Adrenal gland (tissue), 12 donors: ENCODE results near the gene TACC2. TPM values are rescaled to one million over a fixed set of nuclear protein-coding genes. Genes with fewer than 3 reads are reported as not detected.

Experiments used
- DNase-seq, 7 donors: peaks; one replicate each; pipeline ENCODE4 v3.0.0-alpha.2; 2019 to 2020
- H3K27ac ChIP-seq, 5 donors: fragments of 200-600 bp; sonication (generic) in 4 of 5; 1 replicate in 3 of 5; 2 replicates in 2 of 5; pipeline versions ENCODE4 v1.5.1 to v1.8.0; 2016 to 2020; ENCODE audit warnings: mild to moderate bottlenecking in 1 of 5
- H3K27me3 ChIP-seq: fragments of 200-600 bp; 2 replicates; pipeline ENCODE4 v1.8.0; 2021
- H3K36me3 ChIP-seq, 2 donors: fragments of 200-600 bp; replicated peaks in 1 of 2; 1 replicate in 1 of 2; 2 replicates in 1 of 2; pipeline versions ENCODE4 v1.5.1 to v1.8.0; 2018 to 2022
- H3K4me1 ChIP-seq, 2 donors: fragments of 200-600 bp; replicated peaks in 1 of 2; 1 replicate in 1 of 2; 2 replicates in 1 of 2; pipeline versions ENCODE4 v1.5.1 to v1.8.0; 2018 to 2021
- H3K4me3 ChIP-seq, 4 donors: fragments of 200-600 bp; sonication (generic) in 3 of 4; one replicate each; pipeline ENCODE4 v1.5.1; 2016 to 2018
- H3K9me3 ChIP-seq, 3 donors: fragments of 200-600 bp; sonication (generic) in 1 of 3; replicated peaks in 1 of 3; 1 replicate in 2 of 3; 2 replicates in 1 of 3; pipeline versions ENCODE4 v1.5.1 to v1.8.0; 2016 to 2021
- POLR2A ChIP-seq, 2 donors: fragments of 450-650 bp; IDR thresholded peaks; one replicate each; pipeline ENCODE4 v1.6.1; 2017; ENCODE audit warnings: antibody characterized with exemption in 2 of 2, mild to moderate bottlenecking in 2 of 2, moderate library complexity in 1 of 2
- WGBS, 4 donors: extraction: QIAGEN DNeasy Blood & Tissue Kit in 2 of 4; methylation state at CpG; one replicate each; pipeline versions ENCODE4 v1.1.5 to v1.1.7; 2013 to 2017; 5-methylcytosine and 5-hydroxymethylcytosine counted together
- intact Hi-C, 2 donors: fragments of 100-400 bp; cut with DNase I; formaldehyde crosslinking; loops; one replicate each; pipeline versions ENCODE4 v1.14.1 to v1.15.0; 2022 to 2023
- polyA plus RNA-seq, 3 donors: library from polyadenylated mRNA; stranded (reverse); fragments of 200-250 nt in 2 of 3; fragments of 350-450 nt in 1 of 3; fragmentation: Illumina TruSeq in 1 of 3; extraction: RNeasy Lipid Tissue Mini Kit (QIAGEN cat#74804) in 1 of 3; gene quantifications; one replicate each; pipeline ENCODE4 v1.2.3, GENCODE V29; 2013 to 2014
- total RNA-seq, 9 donors: library from RNA; depleted of rRNA in 4 of 9; stranded (reverse); fragments of >200 nt in 4 of 9; fragments of 120-200 nt in 1 of 9; fragmentation: NEBNext Ultra II Directional in 1 of 9; extraction: Animal tissue kit (Norgen Biotek cat#: 25700) in 1 of 9; gene quantifications; one replicate each; pipeline versions ENCODE4 v1.1.0 to v1.2.4, GENCODE V29; 2013 to 2023
- TF ChIP-seq, protein P1 (sequence below), 6 experiments: fragments of 450-650 bp in 4 of 6; fragments of 200-600 bp in 2 of 6; sonication (generic) in 1 of 6; IDR thresholded peaks; 1 replicate in 5 of 6; 2 replicates in 1 of 6; pipeline versions ENCODE4 v1.5.1 to v1.8.0; 2016 to 2021; ENCODE audit warnings: antibody characterized with exemption in 6 of 6, mild to moderate bottlenecking in 2 of 6, moderate library complexity in 1 of 6
- donor health status: healthy with polysubstance abuse.
- donor health status: Bipolar disorder and iron deficiency.
- donor health status: DM: yes; HTN: yes; CAD: no.
- donor health status: DM: no; HTN: no; CAD: no.
- donor health status: DM: no; HTN: no; CAD: no.
- donor health status: DM: yes; HTN: yes; CAD: no.

TACC2 gene
- total and polyA plus RNA-seq, 12 donors: 11.3 to 45.7 (median 26.3) TPM

DNA sequence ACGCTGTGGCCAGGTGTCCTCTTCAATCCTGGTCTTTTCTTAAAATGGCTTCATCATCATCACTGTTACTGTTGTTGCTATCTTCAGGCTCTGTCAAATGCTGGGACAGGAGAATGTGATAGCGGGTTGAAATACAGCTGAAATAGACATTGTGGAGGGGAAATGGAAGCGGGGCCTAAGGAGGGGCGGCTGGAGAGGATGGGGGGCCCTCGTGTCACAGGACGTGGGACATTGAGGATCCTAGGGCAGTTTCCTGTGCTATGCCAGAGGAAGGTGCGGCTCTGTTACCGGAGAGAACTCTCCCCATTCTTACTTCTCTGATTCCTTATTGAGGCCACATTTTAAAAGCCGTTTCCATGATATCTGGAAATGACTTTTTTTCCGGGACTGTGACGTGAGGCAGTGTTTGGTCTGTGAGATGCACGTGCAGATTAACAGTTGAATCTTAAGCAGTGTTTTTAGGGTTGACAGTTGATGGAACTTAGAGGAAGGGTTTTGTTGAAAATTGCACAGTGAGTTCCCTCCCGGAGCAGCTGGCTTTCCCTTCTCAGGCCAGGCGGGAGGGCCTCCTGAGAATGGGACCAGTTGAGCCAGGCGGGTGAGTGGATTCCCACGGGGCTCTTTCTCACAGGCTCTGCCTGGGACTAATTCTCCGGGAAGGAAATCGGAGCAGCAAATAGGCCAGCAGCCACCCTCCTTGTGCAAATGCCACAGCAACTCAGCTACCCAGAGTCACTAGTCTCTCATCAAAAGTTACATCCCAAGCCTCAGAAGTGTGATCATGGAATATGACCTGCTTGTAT, 125.2 kb downstream of the TACC2 start:
- DNase-seq: peak in 6 of 7 donors; percentile 23 to 60 (median 37)
- Histone ChIP-seq H3K27me3 (no peaks in the 10 kb centered on the region), H3K4me3 (peak overlapping the region in 2 of 4 donors; percentile 60 to 84), H3K9me3 (no peaks in the 10 kb centered on the region), H3K4me1 (peaks cover 6 to 26% of the 10 kb centered on the region in 2 donors), H3K36me3 (no peaks in the 10 kb centered on the region), H3K27ac (peak overlapping the region; percentile 90 to 99 (median 97))
- WGBS, 4 donors: 22 to 37% (median 30%) methylated on average over 16 to 18 of the region's 18 CpGs
- intact Hi-C loops: no loop called here
- no peak for TF ChIP-seq POLR2A (IDR thresholded peaks at IDR 0.05)
- TF ChIP-seq, protein P1, sequence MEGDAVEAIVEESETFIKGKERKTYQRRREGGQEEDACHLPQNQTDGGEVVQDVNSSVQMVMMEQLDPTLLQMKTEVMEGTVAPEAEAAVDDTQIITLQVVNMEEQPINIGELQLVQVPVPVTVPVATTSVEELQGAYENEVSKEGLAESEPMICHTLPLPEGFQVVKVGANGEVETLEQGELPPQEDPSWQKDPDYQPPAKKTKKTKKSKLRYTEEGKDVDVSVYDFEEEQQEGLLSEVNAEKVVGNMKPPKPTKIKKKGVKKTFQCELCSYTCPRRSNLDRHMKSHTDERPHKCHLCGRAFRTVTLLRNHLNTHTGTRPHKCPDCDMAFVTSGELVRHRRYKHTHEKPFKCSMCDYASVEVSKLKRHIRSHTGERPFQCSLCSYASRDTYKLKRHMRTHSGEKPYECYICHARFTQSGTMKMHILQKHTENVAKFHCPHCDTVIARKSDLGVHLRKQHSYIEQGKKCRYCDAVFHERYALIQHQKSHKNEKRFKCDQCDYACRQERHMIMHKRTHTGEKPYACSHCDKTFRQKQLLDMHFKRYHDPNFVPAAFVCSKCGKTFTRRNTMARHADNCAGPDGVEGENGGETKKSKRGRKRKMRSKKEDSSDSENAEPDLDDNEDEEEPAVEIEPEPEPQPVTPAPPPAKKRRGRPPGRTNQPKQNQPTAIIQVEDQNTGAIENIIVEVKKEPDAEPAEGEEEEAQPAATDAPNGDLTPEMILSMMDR (IDR thresholded peaks at IDR 0.05): no peak

DNA sequence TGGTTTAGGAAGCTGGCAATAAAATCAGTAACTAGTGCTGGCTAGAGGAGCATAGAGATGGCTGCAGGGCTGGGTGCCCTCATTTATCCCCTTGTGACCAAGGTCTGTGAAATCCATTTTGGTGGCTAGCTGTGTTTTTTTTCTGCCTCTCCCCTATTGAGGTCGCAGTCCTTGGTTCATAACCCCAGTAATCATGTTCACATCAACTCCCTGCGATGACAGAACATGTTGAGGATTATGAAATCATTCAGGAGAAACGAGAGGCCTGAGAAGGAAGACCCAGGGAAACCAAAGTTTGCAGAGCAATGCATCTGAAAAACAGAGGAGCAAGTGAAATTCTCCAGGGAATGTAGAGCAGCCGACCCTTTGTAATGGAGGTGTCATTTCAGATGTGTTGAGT, 126.9 kb downstream of the TACC2 start:
- intact Hi-C loops: no loop called here
- WGBS, 4 donors: 33 to 43% (median 38%) methylated on average over 4 of the region's 4 CpGs
- TF ChIP-seq, protein P1 (IDR thresholded peaks at IDR 0.05): no peak
- TF ChIP-seq POLR2A (IDR thresholded peaks at IDR 0.05): no peak

DNA sequence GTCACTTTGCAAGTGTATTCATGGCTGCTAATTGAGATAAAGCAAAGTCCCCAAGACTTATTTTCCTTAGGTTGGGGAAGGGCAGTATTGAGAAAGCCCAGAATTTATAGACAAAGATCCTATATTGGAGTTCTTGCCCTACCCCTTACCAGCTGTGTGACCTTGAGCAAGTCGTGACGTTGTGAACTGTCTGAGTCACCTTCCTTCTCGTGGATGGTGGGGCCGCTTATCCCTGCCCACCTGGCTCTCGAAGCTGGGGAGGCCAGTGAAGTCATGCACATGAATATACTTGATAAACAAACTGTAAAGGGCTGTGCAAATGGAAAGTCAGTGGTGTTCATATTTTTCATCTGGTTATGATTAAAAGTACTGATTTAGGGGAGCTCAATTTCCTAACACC, 127.4 kb downstream of the TACC2 start:
- H3K9me3 ChIP-seq: no peaks in the 10 kb centered on the region
- TF ChIP-seq POLR2A (IDR thresholded peaks at IDR 0.05): no peak
- TF ChIP-seq, protein P1 (IDR thresholded peaks at IDR 0.05): no peak
- intact Hi-C loops: no loop called here
- no peak overlapping the region for H3K4me3 ChIP-seq
- H3K27me3 ChIP-seq: no peaks in the 10 kb centered on the region
- no peaks in the 10 kb centered on the region for H3K36me3 ChIP-seq
- H3K27ac ChIP-seq: peak overlapping the region in 3 of 5 donors; percentile 39 to 67 (median 54)
- WGBS, 4 donors: 25 to 43% (median 38%) methylated on average over 4 to 5 of the region's 5 CpGs
- H3K4me1 ChIP-seq: peaks cover 6 to 26% of the 10 kb centered on the region in 2 donors
- DNase-seq: peak; percentile 59 to 74 (median 72)

More for the DNA sequence above, 126.9 kb downstream of the TACC2 start:
- no peak for DNase-seq
- no peaks in the 10 kb centered on the region for H3K9me3 ChIP-seq
- H3K4me3 ChIP-seq: no peak overlapping the region
- no peaks in the 10 kb centered on the region for H3K27me3 ChIP-seq
- no peaks in the 10 kb centered on the region for H3K36me3 ChIP-seq
- peaks cover 6 to 26% of the 10 kb centered on the region in 2 donors for H3K4me1 ChIP-seq
- H3K27ac ChIP-seq: peak overlapping the region in 3 of 5 donors; percentile 39 to 67 (median 54)

DNA sequence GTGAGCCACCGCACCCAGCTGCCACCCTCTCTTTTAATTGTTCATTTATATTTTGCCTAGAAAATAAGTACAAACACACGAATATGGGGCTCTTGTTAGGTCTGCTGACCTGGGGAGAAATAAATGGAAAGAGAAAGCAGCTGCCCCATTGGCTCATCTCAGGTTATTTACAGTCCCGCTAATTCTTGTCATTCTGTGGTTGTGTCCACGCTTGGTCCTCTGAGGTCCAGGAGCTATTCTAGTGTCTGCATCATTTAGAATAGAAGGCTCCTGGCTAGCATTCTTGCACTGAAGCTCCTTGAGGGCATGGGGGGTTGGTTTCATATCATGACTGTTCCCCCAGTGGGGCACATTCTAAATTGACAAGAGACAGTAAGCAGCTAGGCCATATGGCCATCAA, 128.5 kb downstream of the TACC2 start:
- H3K27ac ChIP-seq: no peak overlapping the region
- no peak overlapping the region for H3K4me3 ChIP-seq
- DNase-seq: no peak
- H3K36me3 ChIP-seq: no peaks in the 10 kb centered on the region
- TF ChIP-seq, protein P1 (IDR thresholded peaks at IDR 0.05): no peak
- TF ChIP-seq POLR2A (IDR thresholded peaks at IDR 0.05): no peak
- 93 to 98% (median 94%) methylated on average over 4 of the region's 4 CpGs for WGBS, 4 donors
- H3K9me3 ChIP-seq: no peaks in the 10 kb centered on the region
- H3K27me3 ChIP-seq: no peaks in the 10 kb centered on the region
- peaks cover 0 to 20% of the 10 kb centered on the region in 2 donors for H3K4me1 ChIP-seq
- intact Hi-C loops: no loop called here
